ENCODE results near the gene SEC24C.

The SEC24C gene

GRCh38 chr10:73799899-73800559, 55.9 kb downstream of the SEC24C start:
- H3K4me3 Mint-ChIP-seq = no peak overlapping the region
- H3K36me3 Mint-ChIP-seq (ENCODE audit: low read depth) = peaks cover 99% of the 10 kb centered on the region
- intact Hi-C loops (cut with micrococcal nuclease) = no loop called here
- H3K27me3 Mint-ChIP-seq = no peaks in the 10 kb centered on the region
- H3K27ac Mint-ChIP-seq = no peak overlapping the region
- peaks cover 38% of the 10 kb centered on the region for H3K4me1 Mint-ChIP-seq (ENCODE audit: low read depth)
- H3K9me3 Mint-ChIP-seq = no peaks in the 10 kb centered on the region

DNA sequence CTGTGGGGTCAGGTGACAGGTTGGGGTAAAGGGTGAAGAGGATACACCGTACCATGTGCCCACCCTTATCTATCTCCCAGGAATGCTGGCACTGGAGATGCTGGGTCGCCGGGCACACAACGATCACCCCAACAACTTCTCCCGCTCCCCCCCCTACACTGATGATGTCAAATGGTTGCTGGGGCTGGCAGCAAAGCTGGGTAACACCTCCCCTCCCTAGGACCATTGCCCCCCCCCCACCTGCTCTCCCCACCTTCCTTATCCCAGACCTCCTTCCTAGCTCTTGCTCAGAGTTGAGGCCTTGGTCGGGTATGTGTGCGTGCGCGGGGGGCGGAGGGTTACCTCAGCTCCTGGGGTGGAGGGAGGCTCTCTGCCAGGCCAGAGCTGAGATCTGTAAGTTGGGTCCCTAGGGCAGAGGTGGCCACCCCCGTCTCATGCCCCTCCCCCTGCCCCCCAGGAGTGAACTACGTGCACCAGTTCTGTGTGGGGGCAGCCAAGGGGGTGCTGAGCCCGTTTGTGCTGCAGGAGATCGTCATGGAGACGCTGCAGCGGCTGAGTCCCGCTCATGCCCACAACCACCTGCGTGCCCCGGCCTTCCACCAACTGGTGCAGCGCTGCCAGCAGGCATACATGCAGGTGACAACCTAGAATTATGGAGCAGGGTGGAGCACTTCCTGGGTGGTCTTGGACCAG, 56.5 kb downstream of the SEC24C start:
- Mint-ChIP-seq H3K36me3 (ENCODE audit: low read depth) (peaks cover 99% of the 10 kb centered on the region), H3K27ac (no peak overlapping the region), H3K4me1 (ENCODE audit: low read depth) (peaks cover 41% of the 10 kb centered on the region), H3K4me3 (no peak overlapping the region), H3K27me3 (no peaks in the 10 kb centered on the region), H3K9me3 (no peaks in the 10 kb centered on the region)
- intact Hi-C loops (cut with micrococcal nuclease) = no loop called here

- Mint-ChIP-seq H3K36me3 (ENCODE audit: low read depth) (peaks cover 99% of the 10 kb centered on the region), H3K4me3 (no peak overlapping the region), H3K27ac (no peak overlapping the region), H3K4me1 (ENCODE audit: low read depth) (peaks cover 46% of the 10 kb centered on the region), H3K9me3 (no peaks in the 10 kb centered on the region), H3K27me3 (no peaks in the 10 kb centered on the region)
- intact Hi-C loops (cut with micrococcal nuclease) = no loop called here
These were observed 57.0 kb downstream of the SEC24C start for GRCh38 chr10:73801253-73801590.

- Mint-ChIP-seq H3K4me3 (no peak overlapping the region), H3K4me1 (ENCODE audit: low read depth) (peaks cover 59% of the 10 kb centered on the region), H3K27me3 (no peaks in the 10 kb centered on the region)
These were observed 58.3 kb downstream of the SEC24C start for GRCh38 chr10:73802276-73802991.

GRCh38 chr10:73803680-73804286, 59.6 kb downstream of the SEC24C start:
- H3K36me3 Mint-ChIP-seq (ENCODE audit: low read depth) = peaks cover 99% of the 10 kb centered on the region
- H3K27ac Mint-ChIP-seq = peak overlapping the region; percentile 82
- no peaks in the 10 kb centered on the region for H3K9me3 Mint-ChIP-seq
- peaks cover 72% of the 10 kb centered on the region for H3K4me1 Mint-ChIP-seq (ENCODE audit: low read depth)
- no peaks in the 10 kb centered on the region for H3K27me3 Mint-ChIP-seq
- H3K4me3 Mint-ChIP-seq = peak overlapping the region; percentile 2
- intact Hi-C loops (cut with micrococcal nuclease) = no loop called here

More at GRCh38 chr10:73802276-73802991, 58.3 kb downstream of the SEC24C start:
- H3K9me3 Mint-ChIP-seq = no peaks in the 10 kb centered on the region
- H3K36me3 Mint-ChIP-seq (ENCODE audit: low read depth) = peaks cover 99% of the 10 kb centered on the region
- peak overlapping the region; percentile 82 for H3K27ac Mint-ChIP-seq
- intact Hi-C loops (cut with micrococcal nuclease) = no loop called here

DNA sequence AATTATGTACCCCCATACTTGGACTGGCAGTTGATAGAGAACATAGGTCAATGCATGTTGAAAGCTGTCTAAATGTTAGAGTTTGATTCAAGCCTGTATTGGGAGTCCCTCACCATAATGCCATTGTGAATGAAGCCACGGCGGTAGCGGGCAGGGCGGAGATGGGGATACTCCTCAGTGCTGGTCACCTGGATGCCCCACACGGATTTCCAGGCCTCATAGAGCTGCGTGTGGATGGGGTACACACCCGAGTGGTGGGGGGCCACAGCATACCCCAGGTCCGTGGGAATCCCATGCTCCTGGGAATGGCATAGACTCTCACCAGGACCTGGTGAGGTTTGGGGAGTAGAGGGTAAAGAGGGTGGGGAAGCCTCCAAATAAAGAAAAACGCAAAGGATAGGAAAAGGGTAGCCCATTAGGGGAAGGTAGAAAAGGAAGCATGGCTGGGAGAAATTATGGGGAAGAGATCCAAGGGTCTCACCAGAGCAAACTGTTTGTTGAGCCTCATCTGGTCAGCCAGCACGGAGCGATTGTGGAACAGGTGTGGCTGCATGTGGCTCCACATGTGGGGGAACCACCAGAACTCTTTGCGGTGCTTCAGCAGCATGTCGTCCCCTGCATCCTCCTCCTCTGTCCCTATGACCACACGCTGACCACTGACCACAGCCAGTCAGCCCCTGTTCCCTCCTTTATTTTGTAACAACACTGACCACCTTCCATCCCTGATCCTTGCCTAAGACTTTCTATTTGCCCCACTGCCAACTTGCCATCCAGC, 62.2 kb downstream of the SEC24C start:
- H3K36me3 Mint-ChIP-seq (ENCODE audit: low read depth) = peaks cover 94% of the 10 kb centered on the region

GRCh38 chr10:73807471-73807870, 63.3 kb downstream of the SEC24C start:
- intact Hi-C loops (cut with micrococcal nuclease) = no loop called here
- Mint-ChIP-seq H3K4me3 (peak overlapping the region; percentile 43), H3K36me3 (ENCODE audit: low read depth) (peaks cover 83% of the 10 kb centered on the region)

More for the DNA sequence above, 62.2 kb downstream of the SEC24C start:
- H3K4me1 Mint-ChIP-seq (ENCODE audit: low read depth) = peaks cover 79% of the 10 kb centered on the region
- H3K27me3 Mint-ChIP-seq = no peaks in the 10 kb centered on the region
- no peaks in the 10 kb centered on the region for H3K9me3 Mint-ChIP-seq
- peak overlapping the region; percentile 68 for H3K27ac Mint-ChIP-seq
- intact Hi-C loops (cut with micrococcal nuclease) = no loop called here
- H3K4me3 Mint-ChIP-seq = peak overlapping the region; percentile 43

DNA sequence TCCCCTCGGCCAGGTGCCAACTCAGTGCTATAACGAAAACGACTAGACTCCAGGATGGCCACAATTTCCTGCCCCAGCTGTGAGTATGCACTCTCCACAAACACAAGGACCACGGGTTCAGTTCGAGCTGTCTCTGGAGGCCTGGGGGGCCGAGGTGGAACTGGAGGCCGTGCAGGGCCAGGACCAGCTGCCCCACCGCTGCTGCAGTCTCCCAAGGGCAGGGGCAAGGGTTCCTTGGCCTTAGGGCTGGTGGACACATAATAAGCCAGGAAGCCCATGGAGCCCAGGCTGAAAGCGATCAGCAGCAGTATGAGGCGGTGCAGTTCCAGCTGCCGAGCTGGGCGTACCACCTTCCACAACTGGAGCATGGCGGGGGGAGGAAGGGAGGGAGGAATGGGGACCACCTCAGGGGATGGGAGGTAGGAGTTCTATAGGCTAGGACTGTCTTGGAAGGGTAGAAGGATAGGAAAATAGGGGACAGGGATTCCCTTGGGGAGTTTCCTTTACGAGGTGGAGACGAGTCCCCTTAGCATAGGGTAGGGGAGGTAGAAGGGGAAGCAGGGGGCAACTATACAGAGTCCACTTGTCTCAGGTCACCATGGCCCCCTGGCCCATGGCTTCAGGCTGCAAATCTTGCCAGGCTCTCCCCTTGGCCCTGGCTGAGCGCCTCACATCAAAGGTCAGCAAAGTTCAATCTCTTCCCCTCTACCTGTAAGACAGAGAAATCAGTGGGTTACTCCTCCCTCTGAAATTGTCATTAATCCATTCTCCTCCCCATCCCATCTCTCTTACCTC, 64.0 kb downstream of the SEC24C start:
- H3K27me3 Mint-ChIP-seq = no peaks in the 10 kb centered on the region
- no peak overlapping the region for H3K4me3 Mint-ChIP-seq
- no peaks in the 10 kb centered on the region for H3K9me3 Mint-ChIP-seq
- intact Hi-C loops (cut with micrococcal nuclease) = no loop called here
- H3K4me1 Mint-ChIP-seq (ENCODE audit: low read depth) = peaks cover 77% of the 10 kb centered on the region
- peaks cover 83% of the 10 kb centered on the region for H3K36me3 Mint-ChIP-seq (ENCODE audit: low read depth)
- H3K27ac Mint-ChIP-seq = peak overlapping the region; percentile 85

More at GRCh38 chr10:73807471-73807870, 63.3 kb downstream of the SEC24C start:
- Mint-ChIP-seq H3K27me3 (no peaks in the 10 kb centered on the region), H3K9me3 (no peaks in the 10 kb centered on the region), H3K4me1 (ENCODE audit: low read depth) (peaks cover 77% of the 10 kb centered on the region), H3K27ac (peak overlapping the region; percentile 68)

- H3K27ac Mint-ChIP-seq = peak overlapping the region; percentile 85
- no peaks in the 10 kb centered on the region for H3K27me3 Mint-ChIP-seq
- peak overlapping the region; percentile 33 for H3K4me3 Mint-ChIP-seq
- intact Hi-C loops (cut with micrococcal nuclease) = no loop called here
- H3K4me1 Mint-ChIP-seq (ENCODE audit: low read depth) = peaks cover 74% of the 10 kb centered on the region
- peaks cover 82% of the 10 kb centered on the region for H3K36me3 Mint-ChIP-seq (ENCODE audit: low read depth)
- H3K9me3 Mint-ChIP-seq = no peaks in the 10 kb centered on the region
These were observed 65.1 kb downstream of the SEC24C start for GRCh38 chr10:73809061-73809818.

DNA sequence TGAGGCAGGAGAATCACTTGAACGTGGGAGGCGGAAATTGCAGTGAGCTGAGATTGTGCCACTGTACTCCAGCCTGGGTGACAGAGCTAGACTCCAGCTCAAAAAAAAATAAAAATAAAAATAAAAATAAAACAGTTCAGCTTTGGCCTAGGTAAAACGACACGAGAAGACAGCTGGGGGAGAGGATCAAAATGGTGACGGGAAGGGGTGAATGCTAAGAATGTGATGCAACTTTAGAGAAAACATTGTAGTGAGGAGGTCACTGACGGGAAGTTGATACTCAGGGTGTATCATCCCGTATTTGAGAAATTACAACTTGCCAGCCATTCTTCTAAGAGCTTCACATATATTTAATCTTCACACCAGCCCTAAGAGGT, 66.2 kb downstream of the SEC24C start:
- H3K4me3 Mint-ChIP-seq = peak overlapping the region; percentile 84
- H3K27me3 Mint-ChIP-seq = no peaks in the 10 kb centered on the region
- peaks cover 77% of the 10 kb centered on the region for H3K4me1 Mint-ChIP-seq (ENCODE audit: low read depth)
- H3K9me3 Mint-ChIP-seq = no peaks in the 10 kb centered on the region
- H3K27ac Mint-ChIP-seq = peak overlapping the region; percentile 85
- intact Hi-C loops (cut with micrococcal nuclease) = loop anchor here (2.0 kb wide), 1 partner anchor 38 kb away; a partner anchor contains a TSS
- peaks cover 79% of the 10 kb centered on the region for H3K36me3 Mint-ChIP-seq (ENCODE audit: low read depth)

DNA sequence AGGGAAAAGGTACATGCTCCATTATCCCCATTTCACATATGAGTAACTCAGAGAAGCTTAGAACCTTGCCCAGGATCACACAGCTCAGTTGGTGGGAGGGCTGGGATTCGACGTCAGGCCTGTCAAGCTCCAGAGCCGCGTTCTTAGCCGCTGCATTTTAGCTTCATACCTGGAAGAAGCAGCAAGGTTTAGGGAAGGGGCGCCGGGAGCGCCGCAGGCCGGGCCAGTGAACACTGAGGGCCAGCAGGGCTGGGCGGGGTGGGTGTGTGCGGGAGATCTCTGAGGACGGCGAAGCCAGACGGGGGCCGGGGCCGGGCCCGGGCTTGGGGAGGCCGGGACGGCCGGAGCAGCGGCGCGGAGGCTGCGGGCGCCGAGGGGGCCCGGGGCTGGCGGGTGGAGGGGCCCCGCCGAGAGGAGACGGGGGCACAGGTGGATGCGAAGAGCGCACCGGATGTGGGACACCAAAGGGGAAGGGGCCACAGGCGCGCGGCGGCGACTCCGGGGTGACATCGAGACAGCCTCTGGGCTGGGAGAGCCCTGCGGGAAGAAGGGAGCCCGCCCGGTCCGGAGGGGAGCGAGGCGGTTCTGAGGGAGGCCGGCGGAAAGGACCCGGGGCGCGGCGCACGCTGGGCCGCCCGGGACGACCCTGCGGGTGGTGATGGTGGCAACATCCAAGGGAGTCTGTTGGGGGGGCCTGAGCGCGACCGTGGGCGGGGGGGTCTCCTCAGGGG, 66.7 kb downstream of the SEC24C start:
- H3K36me3 Mint-ChIP-seq (ENCODE audit: low read depth) = peaks cover 74% of the 10 kb centered on the region
- peak overlapping the region; percentile 84 for H3K4me3 Mint-ChIP-seq
- H3K9me3 Mint-ChIP-seq = no peaks in the 10 kb centered on the region
- peaks cover 74% of the 10 kb centered on the region for H3K4me1 Mint-ChIP-seq (ENCODE audit: low read depth)
- H3K27me3 Mint-ChIP-seq = no peaks in the 10 kb centered on the region
- intact Hi-C loops (cut with micrococcal nuclease) = loop anchor here (2.0 kb wide), 1 partner anchor 38 kb away; a partner anchor contains a TSS
- peak overlapping the region; percentile 85 for H3K27ac Mint-ChIP-seq

GRCh38 chr10:73812657-73813056, 68.5 kb downstream of the SEC24C start:
- Mint-ChIP-seq H3K4me3 (no peak overlapping the region), H3K9me3 (no peaks in the 10 kb centered on the region), H3K27ac (peak overlapping the region; percentile 85), H3K27me3 (no peaks in the 10 kb centered on the region), H3K4me1 (ENCODE audit: low read depth) (peaks cover 74% of the 10 kb centered on the region), H3K36me3 (ENCODE audit: low read depth) (peaks cover 69% of the 10 kb centered on the region)
- intact Hi-C loops (cut with micrococcal nuclease) = no loop called here

All from dendritic cell treated with granulocyte-macrophage colony-stimulating factor and Interleukin-4, amounts not matched to agents 40 ng/mL and 50 ng/mL, for 4 days (primary cell).